Measurements from ENCODE around the gene ASCC3. TPM values are rescaled to one million over a fixed set of nuclear protein-coding genes. Genes with fewer than 3 reads are reported as not detected.
"Not testable (repeated sequence)": the region's sequence is repeated elsewhere in the genome, so short reads cannot be mapped to it uniquely, and the experiment has no call there.

The ASCC3 gene
- total RNA-seq, 1 donor from 2014 or later = 42.0 TPM

DNA sequence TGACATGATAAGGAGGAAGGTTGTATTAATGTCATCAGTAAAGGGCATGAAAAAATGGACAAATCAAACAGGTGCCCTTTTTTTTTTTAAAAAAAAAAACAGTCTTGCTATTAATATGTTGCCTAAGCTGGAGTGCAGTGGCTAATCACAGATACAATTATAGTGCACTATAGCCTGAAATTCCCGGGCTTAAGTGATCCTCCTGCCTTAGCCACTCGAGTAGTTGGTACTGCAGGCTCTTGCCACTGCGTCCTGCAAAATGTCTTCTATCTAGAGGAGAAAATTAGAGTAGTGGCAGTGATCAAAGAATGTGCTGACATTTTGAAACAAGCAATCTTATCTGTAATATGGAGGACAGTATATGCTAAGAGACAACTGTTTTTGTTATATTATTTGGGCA is 127.7 kb downstream of the ASCC3 start:
- Mint-ChIP-seq H3K4me3 (ENCODE audit: unreplicated experiment) (no peak overlapping the region), H3K36me3 (ENCODE audit: unreplicated experiment) (peaks cover 13% of the 10 kb centered on the region), H3K9me3 (ENCODE audit: unreplicated experiment) (peaks cover 6% of the 10 kb centered on the region), H3K27ac (ENCODE audit: unreplicated experiment) (no peak overlapping the region), H3K27me3 (ENCODE audit: unreplicated experiment) (no peaks in the 10 kb centered on the region), H3K4me1 (ENCODE audit: unreplicated experiment) (no peaks in the 10 kb centered on the region)
- DNase-seq (ENCODE audit: extremely low spot score, unreplicated experiment) = no peak
- TF ChIP-seq, protein P1, sequence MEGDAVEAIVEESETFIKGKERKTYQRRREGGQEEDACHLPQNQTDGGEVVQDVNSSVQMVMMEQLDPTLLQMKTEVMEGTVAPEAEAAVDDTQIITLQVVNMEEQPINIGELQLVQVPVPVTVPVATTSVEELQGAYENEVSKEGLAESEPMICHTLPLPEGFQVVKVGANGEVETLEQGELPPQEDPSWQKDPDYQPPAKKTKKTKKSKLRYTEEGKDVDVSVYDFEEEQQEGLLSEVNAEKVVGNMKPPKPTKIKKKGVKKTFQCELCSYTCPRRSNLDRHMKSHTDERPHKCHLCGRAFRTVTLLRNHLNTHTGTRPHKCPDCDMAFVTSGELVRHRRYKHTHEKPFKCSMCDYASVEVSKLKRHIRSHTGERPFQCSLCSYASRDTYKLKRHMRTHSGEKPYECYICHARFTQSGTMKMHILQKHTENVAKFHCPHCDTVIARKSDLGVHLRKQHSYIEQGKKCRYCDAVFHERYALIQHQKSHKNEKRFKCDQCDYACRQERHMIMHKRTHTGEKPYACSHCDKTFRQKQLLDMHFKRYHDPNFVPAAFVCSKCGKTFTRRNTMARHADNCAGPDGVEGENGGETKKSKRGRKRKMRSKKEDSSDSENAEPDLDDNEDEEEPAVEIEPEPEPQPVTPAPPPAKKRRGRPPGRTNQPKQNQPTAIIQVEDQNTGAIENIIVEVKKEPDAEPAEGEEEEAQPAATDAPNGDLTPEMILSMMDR (IDR thresholded peaks at IDR 0.05) = no peak

DNA sequence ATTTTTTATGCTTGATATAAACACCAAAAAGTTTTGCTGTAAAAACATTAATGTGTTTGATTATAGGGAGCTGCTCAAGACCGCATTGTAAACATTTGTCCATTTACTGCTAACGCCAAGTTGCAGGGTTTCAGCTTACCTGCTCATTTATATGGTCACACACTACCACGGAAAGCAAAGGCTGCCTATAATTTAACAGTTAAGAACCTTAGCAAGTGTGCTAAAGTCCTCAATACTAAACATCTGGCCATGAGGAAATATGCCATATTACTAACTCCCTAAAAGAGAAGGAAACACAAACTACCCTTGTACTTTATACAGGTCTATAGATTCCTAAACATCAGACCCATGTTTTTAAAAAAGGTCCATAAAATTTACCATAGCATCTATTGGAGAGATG is 129.5 kb downstream of the ASCC3 start:
- Mint-ChIP-seq H3K9me3 (ENCODE audit: unreplicated experiment) (peaks cover 5% of the 10 kb centered on the region), H3K4me1 (ENCODE audit: unreplicated experiment) (peaks cover 3% of the 10 kb centered on the region), H3K27me3 (ENCODE audit: unreplicated experiment) (no peaks in the 10 kb centered on the region), H3K27ac (ENCODE audit: unreplicated experiment) (no peak overlapping the region), H3K36me3 (ENCODE audit: unreplicated experiment) (peaks cover 13% of the 10 kb centered on the region), H3K4me3 (ENCODE audit: unreplicated experiment) (no peak overlapping the region)
- TF ChIP-seq, protein P1 (IDR thresholded peaks at IDR 0.05) = no peak
- no peak for DNase-seq (ENCODE audit: extremely low spot score, unreplicated experiment)

DNA sequence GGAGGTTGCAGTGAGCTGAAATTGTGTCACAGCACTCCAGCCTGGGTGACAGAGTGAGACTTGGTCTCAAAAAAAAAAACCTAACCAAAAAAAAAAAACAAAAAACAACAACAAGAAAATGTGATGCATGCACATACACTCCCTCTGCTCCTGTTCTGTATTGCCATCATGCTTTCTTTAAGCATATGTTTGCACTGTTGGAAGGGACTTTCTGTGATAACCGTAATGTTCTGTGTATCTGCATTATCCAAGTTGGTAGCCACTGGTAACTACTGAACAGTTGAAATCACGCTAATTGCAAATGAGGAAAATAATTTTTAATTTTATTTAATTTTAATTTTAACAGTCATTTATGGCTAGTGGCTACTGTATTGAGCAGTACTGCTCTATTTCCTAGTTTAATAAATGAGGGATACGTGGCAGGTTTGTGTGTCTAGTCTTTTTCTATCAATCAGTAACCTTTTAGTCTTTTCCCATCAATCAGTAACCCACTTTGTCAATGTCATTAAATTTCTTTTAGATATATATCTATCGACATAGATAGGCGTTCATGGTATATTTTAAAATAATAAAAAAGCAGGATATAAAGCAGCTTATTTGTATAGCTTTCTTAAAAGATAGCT is 135.6 kb downstream of the ASCC3 start:
- TF ChIP-seq, protein P1 (IDR thresholded peaks at IDR 0.05) = no peak
- H3K9me3 Mint-ChIP-seq (ENCODE audit: unreplicated experiment) = peaks cover 12% of the 10 kb centered on the region
- peaks cover 22% of the 10 kb centered on the region for H3K36me3 Mint-ChIP-seq (ENCODE audit: unreplicated experiment)
- no peaks in the 10 kb centered on the region for H3K27me3 Mint-ChIP-seq (ENCODE audit: unreplicated experiment)
- no peak for DNase-seq (ENCODE audit: extremely low spot score, unreplicated experiment)
- H3K4me1 Mint-ChIP-seq (ENCODE audit: unreplicated experiment) = peaks cover 3% of the 10 kb centered on the region
- H3K4me3 Mint-ChIP-seq (ENCODE audit: unreplicated experiment) = no peak overlapping the region
- no peak overlapping the region for H3K27ac Mint-ChIP-seq (ENCODE audit: unreplicated experiment)

DNA sequence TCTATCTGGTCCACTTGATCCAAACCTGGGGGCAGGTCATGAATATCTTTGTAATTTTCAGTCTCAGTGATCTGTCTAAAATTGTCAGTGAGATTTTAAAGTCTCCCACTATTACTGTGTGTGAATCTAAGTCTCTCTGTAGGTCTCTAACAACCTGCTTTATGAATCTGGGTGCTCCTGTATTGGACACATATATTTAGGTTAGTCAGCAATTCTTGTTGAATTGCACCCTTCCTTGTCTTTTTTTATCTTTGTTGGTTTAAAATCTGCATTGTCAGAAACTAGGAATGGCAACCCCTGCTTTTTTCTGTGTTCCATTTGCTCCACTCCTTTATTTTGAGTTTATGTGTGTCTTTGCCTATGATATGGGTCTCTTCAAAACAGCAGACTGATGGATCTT is 140.7 kb downstream of the ASCC3 start:
- no peak for DNase-seq (ENCODE audit: extremely low spot score, unreplicated experiment)
- Mint-ChIP-seq H3K9me3 (ENCODE audit: unreplicated experiment) (peaks cover 31% of the 10 kb centered on the region), H3K4me1 (ENCODE audit: unreplicated experiment) (no peaks in the 10 kb centered on the region), H3K4me3 (ENCODE audit: unreplicated experiment) (no peak overlapping the region), H3K27me3 (ENCODE audit: unreplicated experiment) (no peaks in the 10 kb centered on the region), H3K36me3 (ENCODE audit: unreplicated experiment) (peaks cover 19% of the 10 kb centered on the region), H3K27ac (ENCODE audit: unreplicated experiment) (no peak overlapping the region)
- TF ChIP-seq, protein P1 (IDR thresholded peaks at IDR 0.05) = no peak

DNA sequence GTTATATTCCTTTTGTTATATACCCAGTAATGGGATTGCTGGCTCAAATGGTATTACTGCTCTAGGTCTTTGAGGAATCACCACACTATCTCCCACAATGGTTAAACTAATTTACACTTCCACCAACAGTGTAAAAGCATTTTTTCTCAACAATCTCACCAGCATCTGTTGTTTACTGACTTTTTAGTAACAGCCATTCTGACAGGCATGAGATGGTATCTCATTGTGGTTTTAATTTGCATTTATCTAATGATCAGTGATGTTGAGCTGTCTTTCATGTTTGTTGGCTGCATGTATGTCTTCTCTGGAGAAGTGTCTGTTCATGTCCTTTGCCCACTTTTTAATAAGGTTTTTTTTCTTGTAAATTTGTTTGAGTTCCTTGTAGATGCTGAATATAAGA is 143.4 kb downstream of the ASCC3 start:
- not testable (repeated sequence) for H3K27ac Mint-ChIP-seq (ENCODE audit: unreplicated experiment); H3K4me3 Mint-ChIP-seq (ENCODE audit: unreplicated experiment); H3K27me3 Mint-ChIP-seq (ENCODE audit: unreplicated experiment); H3K4me1 Mint-ChIP-seq (ENCODE audit: unreplicated experiment); DNase-seq (ENCODE audit: extremely low spot score, unreplicated experiment)
- Mint-ChIP-seq H3K9me3 (ENCODE audit: unreplicated experiment) (peaks cover 31% of the 10 kb centered on the region), H3K36me3 (ENCODE audit: unreplicated experiment) (peaks cover 15% of the 10 kb centered on the region)

DNA sequence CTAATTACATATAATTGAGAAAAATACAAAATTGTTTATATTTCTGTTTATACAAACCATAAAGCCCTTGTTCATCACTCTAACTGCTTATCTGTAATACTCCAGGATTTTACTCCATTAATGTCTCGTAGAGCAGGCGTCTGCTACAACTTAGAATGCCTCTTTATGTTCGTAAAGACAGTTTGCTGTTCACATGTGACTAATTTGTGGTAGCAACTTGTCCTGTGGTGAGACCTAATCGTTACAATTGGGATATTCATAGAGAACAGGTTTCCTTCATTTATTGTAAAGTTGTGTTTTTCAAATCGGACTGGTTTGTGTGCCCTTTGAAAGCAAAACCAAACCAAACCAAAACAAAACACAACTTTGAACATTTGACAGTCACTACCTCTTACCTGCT is 149.7 kb downstream of the ASCC3 start:
- Mint-ChIP-seq H3K4me3 (ENCODE audit: unreplicated experiment) (no peak overlapping the region), H3K27me3 (ENCODE audit: unreplicated experiment) (no peaks in the 10 kb centered on the region), H3K4me1 (ENCODE audit: unreplicated experiment) (peaks cover 35% of the 10 kb centered on the region), H3K9me3 (ENCODE audit: unreplicated experiment) (no peaks in the 10 kb centered on the region), H3K27ac (ENCODE audit: unreplicated experiment) (no peak overlapping the region), H3K36me3 (ENCODE audit: unreplicated experiment) (no peaks in the 10 kb centered on the region)
- no peak for DNase-seq (ENCODE audit: extremely low spot score, unreplicated experiment)
- TF ChIP-seq, protein P1 (IDR thresholded peaks at IDR 0.05) = no peak
